Putamen (tissue), 1 donor: ENCODE results near the gene TGM6.

Experiments
- DNase-seq: peaks from one replicate; pipeline ENCODE4 v3.0.0-alpha.2; 2016; ENCODE audit warnings: low spot score

The TGM6 gene

DNA sequence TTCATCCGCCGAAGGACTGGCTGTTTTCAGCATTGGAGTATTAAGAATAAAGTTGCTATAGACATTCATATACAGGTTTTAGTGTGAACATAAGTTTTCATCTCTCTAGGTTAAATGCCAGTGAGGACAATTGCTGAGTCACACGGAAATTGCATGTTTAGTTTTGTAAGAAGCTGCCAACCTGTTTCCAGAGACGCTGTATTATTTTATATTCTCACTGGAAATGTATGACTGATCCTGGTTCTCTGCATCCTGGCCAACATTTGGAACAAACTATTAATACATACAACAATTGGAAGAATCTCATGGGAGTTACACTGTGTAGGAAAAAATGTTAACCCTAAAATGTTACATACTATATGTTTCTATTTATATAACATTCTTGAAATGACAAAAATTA, 16.7 kb upstream of the TGM6 start:
- no peak for DNase-seq

DNA sequence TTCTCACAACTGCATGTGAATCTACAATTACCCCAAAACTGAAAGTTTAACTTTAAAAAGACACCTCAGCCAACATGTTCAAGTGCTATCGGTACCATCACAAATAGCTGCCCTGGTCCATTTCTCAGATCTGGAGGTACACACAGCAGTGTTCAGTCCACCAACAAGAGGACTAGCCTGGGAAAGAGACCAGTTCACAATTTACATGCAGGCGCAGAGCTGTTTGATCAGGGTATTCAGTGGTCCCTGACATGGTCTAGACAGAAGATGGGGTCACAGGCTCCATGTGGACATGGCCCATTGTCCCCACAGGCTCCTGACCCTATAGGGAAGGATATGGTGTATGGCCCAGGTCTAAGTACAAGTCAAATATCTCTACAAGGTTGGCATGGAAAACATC, 15.6 kb upstream of the TGM6 start:
- no peak for DNase-seq

DNA sequence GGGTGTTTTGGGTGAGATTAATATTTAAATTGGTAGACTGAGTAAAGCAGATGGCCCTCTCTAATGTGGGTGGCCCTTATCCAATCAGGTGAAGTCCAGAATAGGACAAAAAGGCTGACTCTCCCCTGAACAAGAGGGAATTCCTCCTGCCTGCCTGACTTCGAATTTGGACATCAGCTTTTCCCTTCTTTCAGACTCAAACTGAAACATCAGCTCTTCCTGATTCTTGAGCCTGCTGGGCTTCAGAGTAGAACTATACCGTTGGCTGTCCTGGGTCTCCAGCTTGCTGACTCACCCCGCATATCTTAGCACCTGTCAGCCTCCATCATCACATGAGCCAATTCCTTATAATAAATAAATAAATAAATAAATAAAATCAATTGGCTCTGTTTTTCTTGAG, 15.0 kb upstream of the TGM6 start:
- no peak for DNase-seq

DNA sequence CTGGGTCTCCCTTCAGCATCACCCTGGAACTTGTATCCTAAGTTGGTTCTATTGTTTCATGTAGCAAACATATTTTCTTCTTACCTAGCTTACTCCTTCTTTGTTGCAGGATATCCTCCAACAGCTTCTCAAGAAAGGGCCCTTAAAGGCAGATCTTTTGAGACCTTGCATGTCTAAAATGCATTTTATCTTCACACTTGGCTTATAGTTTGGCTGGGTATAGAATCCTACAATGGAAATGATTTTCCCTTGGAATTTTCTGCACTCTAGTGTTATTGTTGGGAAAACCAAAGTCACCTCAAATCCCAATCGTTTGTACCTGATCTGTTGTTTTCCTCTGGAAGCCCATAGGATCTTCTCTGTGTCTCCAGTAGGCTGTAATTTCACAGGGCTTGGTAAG, 12.1 kb upstream of the TGM6 start:
- no peak for DNase-seq

DNA sequence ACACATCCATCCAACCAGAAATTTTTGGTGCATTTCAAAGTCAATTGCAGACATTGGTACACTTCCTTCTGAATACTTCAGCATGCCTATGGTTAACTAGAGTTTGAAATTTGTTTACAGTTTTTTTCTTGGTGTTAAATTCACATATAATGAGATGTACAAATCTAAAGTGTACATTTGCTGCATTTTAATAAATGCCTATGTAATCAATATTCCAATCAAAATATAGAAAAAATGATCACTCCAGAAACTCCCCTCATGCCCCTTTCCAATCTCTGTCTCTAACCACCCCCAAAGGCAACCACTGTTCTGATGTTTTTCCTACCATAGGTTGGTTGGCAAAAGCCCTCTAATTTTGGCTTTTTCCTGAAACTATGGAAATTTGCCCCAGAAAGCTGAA, 7.6 kb upstream of the TGM6 start:
- no peak for DNase-seq

DNA sequence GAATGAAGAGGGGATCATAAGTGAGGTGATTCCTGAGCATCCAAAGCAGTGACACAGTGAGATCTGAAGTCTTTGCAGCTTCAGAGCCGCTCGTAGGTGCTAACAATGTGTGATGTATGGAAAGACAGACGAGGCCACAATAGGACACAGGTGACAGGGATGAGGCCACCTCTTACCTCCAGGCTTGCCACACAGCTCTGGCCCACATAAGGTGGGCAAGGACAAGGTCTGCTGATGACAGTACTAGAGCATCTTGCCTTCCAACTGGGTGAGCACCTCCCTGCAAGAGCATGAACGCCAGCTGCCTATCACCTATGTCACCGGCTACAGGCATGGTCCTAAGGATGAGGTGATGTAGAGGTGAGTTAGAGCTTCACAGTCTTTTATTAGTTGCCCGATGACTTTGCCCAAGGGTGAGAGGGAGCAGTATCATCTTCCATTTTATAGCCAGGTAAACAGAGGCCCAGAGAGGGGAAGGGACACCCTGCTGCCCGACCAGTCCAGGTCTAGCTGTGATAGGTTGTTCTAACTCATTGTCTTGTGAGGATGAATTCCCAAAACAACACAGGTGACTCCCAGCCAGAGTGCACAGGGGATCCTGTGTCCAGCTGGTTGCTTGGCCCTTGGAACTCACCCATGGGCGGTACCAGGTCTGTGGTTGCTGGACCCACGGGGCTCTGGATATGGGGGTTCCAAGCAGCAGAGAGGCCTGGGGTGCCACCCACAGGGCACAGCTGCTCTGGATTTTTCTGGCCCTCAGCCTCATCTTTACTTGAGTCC, 6.2 kb upstream of the TGM6 start:
- no peak for DNase-seq

DNA sequence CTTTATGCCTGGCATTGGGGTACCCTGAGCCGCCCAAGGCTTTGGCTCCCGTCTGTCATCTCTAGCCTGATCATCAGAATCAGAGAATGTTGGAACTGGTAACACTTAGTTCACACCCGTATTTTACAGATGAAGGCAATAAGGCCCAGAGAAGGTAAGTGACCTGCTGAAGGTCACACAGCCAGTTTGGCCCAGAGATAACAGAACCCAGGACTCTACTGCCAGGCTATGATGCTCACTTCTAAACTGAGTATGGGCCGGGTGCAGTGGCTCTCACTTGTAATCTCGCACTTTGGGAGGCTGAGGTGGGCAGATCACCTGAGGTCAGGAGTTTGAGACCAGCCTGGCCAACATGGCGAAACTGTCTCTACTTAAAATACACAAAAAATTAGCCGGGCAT, 1.8 kb upstream of the TGM6 start:
- no peak for DNase-seq

DNA sequence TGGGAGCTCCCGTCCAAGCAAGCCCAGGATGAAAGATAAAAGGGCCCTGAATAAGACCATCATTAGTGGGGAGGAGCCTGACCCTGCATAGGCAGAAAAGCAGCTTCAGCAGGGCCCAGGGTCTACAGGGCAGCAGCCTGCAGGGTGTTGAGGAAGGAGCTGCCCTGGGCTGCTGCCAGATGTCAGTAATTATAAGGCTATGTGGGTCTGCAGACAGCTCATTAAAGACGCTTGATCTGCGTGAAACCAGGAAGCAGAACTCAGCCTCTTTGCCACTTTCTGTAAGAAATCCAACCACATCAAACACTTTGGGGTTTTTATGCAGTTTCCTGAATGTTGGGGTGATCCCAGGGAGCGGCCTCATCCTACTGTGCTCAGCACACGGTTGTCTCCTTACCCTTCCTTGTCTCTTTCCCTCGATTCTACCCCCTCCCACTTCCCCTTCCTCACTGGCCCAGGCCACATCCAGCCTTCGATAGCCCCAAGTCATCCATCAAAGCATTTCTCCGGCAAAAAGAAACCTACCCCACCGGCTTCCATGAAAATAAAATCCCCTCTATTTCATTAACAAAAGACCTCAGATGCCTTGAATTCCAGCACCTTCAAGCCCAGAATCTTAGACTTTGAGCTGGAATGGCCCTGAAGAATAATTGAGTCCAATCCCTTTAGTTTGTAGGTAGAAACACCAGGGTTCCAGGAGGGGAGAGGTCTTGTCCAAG, 1.0 kb upstream of the TGM6 start:
- DNase-seq: no peak

DNA sequence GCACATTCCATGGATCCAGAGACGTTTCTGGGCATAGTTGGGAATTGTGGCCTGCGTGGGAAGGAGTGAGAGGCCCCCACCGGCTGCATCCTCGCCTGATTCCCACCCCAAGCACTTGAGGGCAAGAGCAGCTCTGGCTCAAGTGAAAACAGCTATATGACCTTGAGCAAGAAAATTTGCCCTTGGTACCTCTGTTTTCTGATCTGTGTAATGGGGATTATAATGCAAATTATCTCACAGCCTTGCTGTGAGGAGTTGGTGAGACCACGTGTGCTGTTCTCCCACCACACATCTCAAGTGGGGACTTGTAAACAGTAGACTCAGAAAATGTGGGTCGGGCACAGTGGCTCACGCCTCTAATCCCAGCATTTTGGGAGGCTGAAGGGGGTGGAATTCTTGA, 602 bp downstream of the TGM6 start:
- no peak for DNase-seq

DNA sequence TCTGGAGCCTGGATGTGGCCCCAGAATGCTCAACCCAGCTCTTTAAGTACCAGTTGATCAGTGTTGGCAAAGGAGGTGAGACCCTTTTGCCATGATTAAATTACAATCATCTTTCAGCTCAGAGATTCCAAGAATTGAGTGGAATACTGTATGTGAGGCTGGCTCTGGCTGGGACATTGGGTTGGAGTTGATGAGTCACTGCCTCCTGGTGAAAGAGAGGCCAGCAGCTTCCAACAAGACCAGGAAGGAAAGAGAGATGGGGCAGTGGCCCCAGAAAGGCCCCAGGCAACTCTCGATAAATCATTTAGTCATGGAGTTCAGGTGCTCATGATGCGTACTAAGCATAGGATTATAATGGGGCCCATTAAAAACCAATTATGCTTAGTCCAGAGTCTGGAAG, 2.1 kb downstream of the TGM6 start:
- DNase-seq: no peak

DNA sequence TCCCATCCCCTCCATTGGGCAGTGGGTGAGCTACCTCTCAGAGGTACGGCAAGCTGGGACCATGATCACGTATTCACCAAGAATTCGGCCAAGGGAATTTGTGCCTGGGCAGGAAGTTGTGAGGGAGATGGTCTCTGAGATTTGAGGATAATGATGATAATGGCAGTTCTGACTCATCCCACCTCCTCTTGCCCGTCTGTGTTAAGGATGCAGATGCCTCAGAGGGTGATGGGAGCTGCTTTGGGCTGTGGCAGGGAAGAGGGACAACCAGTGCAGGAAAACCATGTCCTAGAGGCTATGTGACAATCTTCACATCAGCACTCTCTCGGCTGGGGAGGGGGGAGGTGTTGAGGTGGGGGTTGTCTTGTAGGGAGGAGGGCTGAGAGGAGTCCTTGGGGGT, 4.3 kb downstream of the TGM6 start:
- no peak for DNase-seq

DNA sequence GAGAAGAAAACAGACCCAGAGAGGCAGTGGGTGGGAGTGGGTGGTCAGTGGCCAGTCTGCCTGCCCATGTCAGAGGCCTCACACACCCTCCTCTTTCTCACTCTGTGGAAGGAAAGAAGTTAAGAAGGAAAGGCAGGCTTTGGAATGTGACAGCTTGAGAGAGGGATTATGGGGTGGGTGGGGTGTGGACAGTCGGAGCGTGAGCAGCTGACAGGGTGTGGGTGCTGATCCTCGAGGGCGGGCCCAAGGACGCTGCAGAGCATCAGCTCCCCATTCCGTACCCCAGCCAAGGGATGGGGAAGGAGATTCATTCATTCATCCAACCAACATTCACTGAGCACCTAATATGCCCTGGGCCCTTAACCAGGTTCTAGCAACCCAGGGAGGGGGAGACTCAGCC, 4.8 kb downstream of the TGM6 start:
- DNase-seq: no peak

DNA sequence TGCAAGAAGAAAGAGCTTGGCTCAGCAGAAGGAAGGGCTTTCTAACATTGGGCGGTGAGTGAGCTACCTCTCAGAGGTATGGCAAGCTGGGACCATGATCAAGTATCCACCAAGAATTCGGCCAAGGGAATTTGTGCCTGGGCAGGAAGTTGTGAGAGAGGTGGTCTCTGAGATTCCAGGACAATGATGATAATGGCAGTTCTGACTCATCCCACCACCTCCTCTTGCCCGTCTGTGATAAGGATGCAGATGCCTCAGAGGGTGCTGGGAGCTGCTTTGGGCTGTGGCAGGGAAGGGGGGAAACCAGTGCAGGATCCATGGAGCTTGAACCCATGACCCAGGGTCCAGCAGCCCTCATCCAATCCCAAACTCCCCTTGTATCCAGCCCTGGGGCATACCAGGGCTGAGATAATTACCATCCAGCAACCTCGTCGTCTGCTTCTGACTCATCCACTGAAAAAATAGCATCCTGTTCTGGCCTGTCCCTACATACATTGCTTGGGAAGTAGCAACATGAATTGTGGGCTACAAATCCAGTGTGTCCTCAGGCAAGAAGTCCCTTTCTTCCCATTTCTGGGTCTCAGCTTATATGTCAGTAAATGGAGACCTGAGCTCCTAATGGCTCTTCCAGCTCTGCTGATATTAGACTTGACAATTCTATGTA, 5.9 kb downstream of the TGM6 start:
- no peak for DNase-seq

DNA sequence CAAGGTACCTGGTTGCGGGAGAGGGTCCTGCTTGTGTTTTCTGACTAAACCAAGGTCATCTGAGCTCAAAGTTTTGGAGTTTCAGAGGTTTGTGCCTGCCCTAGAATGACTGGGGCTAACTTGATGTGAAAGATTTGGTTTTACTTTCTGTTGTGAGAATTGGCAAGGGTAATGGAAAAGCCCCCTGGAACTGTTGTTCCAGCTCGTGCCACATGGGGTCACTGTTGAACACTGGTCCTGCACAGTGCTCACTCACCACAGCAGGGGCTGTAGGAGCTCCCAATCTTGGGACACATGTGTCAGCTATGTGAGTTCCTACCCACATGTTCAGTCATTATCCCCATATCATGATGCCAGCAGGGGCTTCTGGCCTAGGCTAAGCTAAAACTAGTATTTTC, 6.5 kb downstream of the TGM6 start:
- DNase-seq: no peak

DNA sequence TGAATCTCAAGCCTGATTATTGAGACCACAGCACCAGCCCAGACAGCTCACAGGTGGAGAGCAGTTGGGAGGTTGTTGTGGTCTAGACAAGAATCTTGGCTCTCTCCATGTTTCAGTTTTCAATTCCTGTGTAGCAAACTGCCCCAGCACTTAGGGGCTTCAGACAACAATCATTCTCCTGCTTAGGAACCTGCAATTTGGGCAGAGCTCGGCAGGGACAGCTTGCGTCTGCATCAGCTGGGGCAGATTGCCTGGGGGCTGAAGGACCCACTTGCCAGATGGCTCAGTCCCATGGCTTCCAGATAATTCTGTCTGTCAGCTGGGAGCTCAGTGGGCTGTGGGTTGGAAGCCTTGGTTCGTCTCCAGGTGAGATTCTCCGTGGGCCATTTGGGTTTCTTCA, 6.9 kb downstream of the TGM6 start:
- no peak for DNase-seq

DNA sequence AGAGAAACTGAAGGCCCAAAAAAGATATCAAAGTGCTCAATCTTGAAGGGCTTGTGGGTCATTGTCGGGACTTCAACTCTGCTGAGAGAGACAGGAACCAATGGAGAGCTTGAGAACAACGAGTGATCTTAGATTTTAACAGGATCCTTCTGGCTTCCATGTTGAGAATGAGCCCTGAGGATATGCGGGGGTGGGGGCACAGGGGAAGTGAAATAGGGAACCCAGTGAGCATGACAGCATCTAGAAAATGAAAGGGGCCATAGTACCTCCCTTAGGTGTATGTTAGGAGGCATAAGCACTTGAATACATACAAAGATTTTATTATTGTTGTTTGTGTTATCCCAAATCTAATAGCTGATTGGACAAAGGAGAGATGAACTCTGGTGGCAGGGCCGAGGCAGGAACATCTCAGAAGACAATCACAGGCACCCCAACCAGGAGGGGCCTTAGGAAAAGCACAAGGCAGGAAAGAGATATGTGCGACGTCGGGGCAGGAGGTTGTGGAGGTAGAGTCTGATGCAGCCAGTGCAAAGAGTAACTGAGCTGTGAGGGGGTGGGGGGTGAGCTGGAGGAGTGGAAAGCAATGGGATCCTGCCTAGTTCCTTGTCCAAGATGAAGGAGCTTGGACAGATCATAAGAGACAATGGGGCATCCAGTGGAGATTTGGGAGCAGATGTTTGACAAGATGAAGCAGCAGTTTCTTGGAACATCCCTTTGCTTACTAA, 10.4 kb downstream of the TGM6 start:
- no peak for DNase-seq

DNA sequence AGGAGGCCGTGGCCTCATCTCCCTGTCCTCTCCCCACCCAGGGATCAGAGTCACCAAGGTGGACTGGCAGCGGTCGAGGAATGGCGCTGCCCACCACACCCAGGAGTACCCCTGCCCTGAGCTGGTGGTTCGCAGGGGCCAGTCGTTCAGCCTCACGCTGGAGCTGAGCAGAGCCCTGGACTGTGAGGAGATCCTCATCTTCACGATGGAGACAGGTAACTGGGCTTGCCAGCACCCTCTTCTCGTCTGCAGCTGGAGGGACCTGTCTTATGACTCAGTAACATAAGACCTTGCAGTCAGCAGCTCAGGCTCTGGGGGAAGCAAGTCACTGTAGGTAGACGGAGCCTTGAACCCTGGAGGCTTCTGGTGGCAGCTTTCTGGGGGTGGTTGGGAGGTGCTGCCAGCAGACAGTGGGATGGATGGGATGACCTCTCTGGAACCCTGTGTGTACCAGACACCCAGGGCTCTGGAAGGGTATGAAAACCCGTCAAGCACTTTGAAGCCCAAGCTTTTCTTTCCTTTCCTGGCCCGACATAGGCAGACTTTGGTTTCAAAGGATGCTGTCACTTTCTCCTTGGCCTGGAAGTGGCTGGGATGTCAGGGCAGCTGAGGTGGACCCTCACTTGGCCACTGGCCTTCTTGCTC, 13.8 kb downstream of the TGM6 start:
- DNase-seq: no peak

DNA sequence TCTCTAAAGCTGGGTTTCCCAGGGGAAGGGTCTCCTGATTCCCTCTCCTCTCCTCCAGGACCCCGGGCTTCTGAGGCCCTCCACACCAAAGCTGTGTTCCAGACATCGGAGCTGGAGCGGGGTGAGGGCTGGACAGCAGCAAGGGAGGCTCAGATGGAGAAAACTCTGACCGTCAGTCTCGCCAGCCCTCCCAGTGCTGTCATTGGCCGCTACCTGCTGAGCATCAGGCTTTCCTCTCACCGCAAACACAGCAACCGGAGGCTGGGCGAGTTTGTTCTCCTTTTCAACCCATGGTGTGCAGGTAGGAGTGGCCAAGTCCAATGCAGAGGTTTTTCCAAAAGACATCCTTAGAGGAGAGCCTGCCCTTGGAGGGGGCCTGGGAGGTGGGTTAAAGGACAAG, 14.4 kb downstream of the TGM6 start:
- DNase-seq: no peak

DNA sequence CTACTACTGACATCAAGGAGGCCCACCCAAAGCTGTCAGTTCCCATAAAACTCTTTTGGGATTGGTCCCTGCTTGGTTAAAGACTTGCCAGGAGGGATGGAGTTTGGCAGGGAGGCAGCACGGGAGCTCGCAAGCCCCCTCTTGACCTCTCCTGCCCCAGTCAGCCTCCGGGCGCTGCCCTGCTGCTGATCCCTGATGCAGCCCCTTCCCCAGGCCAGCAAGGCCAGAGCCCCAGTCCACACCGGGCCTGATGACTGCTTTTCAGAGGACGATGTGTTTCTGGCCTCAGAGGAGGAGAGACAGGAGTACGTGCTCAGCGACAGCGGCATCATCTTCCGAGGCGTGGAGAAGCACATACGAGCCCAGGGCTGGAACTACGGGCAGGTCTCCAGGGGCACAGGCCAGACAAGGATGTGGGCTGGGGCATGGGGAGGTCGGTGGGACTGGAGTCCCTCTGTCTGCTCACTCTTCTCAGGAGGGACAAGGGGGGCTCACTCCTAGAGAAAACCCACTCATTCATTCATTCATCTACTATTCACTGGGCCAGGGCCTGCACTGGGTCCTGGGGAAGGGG, 15.6 kb downstream of the TGM6 start:
- DNase-seq: no peak

DNA sequence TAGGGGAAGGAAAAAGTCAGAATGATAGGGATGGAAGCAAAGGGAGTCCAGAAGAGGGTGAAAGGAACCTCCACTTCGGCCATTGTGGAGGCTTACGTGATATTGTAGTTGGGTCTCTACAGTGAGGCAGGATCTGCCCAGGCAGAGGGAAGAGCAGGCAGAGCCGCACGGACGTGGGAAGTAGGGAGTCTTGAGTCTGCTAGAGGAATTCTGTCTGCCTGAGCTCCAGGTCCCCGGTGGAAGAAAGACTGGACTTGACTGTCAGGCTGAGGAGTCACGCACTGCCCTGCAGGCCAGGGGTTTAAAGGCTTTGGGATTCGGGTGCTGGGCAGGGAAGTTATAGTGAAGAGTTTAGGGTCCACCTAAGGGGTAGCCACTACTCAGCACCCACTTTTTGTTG, 16.4 kb downstream of the TGM6 start:
- DNase-seq: no peak

DNA sequence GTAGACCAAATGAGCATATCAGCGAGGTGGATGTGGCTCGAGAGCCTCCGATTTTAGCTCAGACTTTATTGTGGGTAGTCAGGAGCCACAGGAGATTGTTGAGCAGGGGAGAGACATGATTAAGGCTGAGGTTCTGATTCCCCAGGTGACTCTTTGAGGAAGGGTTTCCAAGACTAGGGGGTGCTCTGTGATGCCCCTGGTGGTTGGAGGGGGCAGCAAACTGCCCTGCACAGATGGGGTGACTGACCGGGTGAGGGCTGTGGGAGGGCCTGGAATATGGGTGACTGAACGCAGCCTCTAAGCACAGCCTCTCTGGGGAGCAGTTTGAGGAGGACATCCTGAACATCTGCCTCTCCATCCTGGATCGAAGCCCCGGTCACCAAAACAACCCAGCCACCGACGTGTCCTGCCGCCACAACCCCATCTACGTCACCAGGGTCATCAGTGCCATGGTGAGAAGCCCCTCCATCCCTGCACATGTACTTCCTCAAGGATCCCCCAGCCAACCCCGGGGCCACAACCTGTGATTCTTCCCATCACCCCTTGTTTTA, 17.0 kb downstream of the TGM6 start:
- DNase-seq: no peak

DNA sequence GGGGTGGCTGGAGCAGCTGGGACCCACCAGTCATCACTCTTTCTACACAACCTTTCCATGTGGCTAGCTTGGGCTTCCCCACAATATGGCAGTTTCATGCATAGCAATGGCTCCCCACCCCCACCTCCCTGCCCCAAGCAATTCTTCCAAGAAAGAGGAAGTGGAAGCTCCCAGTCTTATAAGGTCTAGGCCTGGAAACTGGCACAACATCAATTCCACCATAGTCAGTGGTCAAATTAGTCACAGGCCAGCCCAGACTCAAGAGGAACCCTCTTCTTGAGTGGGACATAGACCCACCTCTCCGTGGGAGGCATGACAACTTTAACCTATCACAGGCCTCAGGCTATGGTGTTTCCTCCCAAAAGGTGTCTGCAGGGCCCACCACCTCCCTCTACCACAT, 17.7 kb downstream of the TGM6 start:
- no peak for DNase-seq
